ENCODE measurements around the gene RIMS3. TPM values are rescaled to one million over a fixed set of nuclear protein-coding genes. Genes with fewer than 3 reads are reported as not detected.
"Not testable (repeated sequence)": the region's sequence is repeated elsewhere in the genome, so short reads cannot be mapped to it uniquely, and the experiment has no call there.

The RIMS3 gene
- total RNA-seq, 1 donor from 2014 or later, result 0.52 TPM

- no peak overlapping the region for H3K9ac ChIP-seq (ENCODE audit: low read depth in 1 of 3, low read length in 3 of 3)
- H3K9me3 ChIP-seq (ENCODE audit: control insufficient read depth in 3 of 3, low read length in 3 of 3), result no peaks in the 10 kb centered on the region
- H3K4me1 ChIP-seq (ENCODE audit: control insufficient read depth in 3 of 3, insufficient read depth in 3 of 3, low read length in 3 of 3), result peaks cover 0 to 6% (median 4%) of the 10 kb centered on the region in 3 donors
- H3K36me3 ChIP-seq (ENCODE audit: control insufficient read depth in 3 of 3, insufficient read depth in 3 of 3, low read length in 3 of 3), result no peaks in the 10 kb centered on the region
- H3K27ac ChIP-seq (ENCODE audit: low read depth, low read length), result no peak overlapping the region
- peaks cover 0 to 3% (median 0%) of the 10 kb centered on the region in 3 donors for H3K27me3 ChIP-seq (ENCODE audit: control insufficient read depth in 3 of 3, insufficient read depth in 3 of 3, low read length in 3 of 3)
- no peak overlapping the region for H3K4me3 ChIP-seq (ENCODE audit: low read length in 3 of 3)
Observed at GRCh38 chr1:40634901-40635655, 30.4 kb downstream of the RIMS3 start.

GRCh38 chr1:40633931-40634376 lies 31.5 kb downstream of the RIMS3 start:
- Histone ChIP-seq H3K4me3 (ENCODE audit: low read length in 3 of 3) (no peak overlapping the region), H3K27me3 (ENCODE audit: control insufficient read depth in 3 of 3, insufficient read depth in 3 of 3, low read length in 3 of 3) (peaks cover 0 to 3% (median 0%) of the 10 kb centered on the region in 3 donors), H3K36me3 (ENCODE audit: control insufficient read depth in 3 of 3, insufficient read depth in 3 of 3, low read length in 3 of 3) (no peaks in the 10 kb centered on the region), H3K9me3 (ENCODE audit: control insufficient read depth in 3 of 3, low read length in 3 of 3) (no peaks in the 10 kb centered on the region), H3K4me1 (ENCODE audit: control insufficient read depth in 3 of 3, insufficient read depth in 3 of 3, low read length in 3 of 3) (peaks cover 0 to 6% (median 4%) of the 10 kb centered on the region in 3 donors), H3K9ac (ENCODE audit: low read depth in 1 of 3, low read length in 3 of 3) (peak overlapping the region in 1 of 3 donors; percentile 8), H3K27ac (ENCODE audit: low read depth, low read length) (no peak overlapping the region)

- H3K36me3 ChIP-seq (ENCODE audit: control insufficient read depth in 3 of 3, insufficient read depth in 3 of 3, low read length in 3 of 3), result no peaks in the 10 kb centered on the region
- H3K27ac ChIP-seq (ENCODE audit: low read depth, low read length), result no peak overlapping the region
- H3K4me1 ChIP-seq (ENCODE audit: control insufficient read depth in 3 of 3, insufficient read depth in 3 of 3, low read length in 3 of 3), result peaks cover 0 to 6% (median 4%) of the 10 kb centered on the region in 3 donors
- no peak overlapping the region for H3K4me3 ChIP-seq (ENCODE audit: low read length in 3 of 3)
- no peak overlapping the region for H3K9ac ChIP-seq (ENCODE audit: low read depth in 1 of 3, low read length in 3 of 3)
- H3K27me3 ChIP-seq (ENCODE audit: control insufficient read depth in 3 of 3, insufficient read depth in 3 of 3, low read length in 3 of 3), result peaks cover 0 to 3% (median 0%) of the 10 kb centered on the region in 3 donors
- no peaks in the 10 kb centered on the region for H3K9me3 ChIP-seq (ENCODE audit: control insufficient read depth in 3 of 3, low read length in 3 of 3)
Observed at GRCh38 chr1:40633523-40633922, 32.0 kb downstream of the RIMS3 start.

GRCh38 chr1:40630488-40631223 lies 34.8 kb downstream of the RIMS3 start:
- Histone ChIP-seq H3K36me3 (ENCODE audit: control insufficient read depth in 3 of 3, insufficient read depth in 3 of 3, low read length in 3 of 3) (no peaks in the 10 kb centered on the region), H3K9ac (ENCODE audit: low read depth in 1 of 3, low read length in 3 of 3) (no peak overlapping the region), H3K27me3 (ENCODE audit: control insufficient read depth in 3 of 3, insufficient read depth in 3 of 3, low read length in 3 of 3) (peaks cover 0 to 3% (median 3%) of the 10 kb centered on the region in 3 donors), H3K9me3 (ENCODE audit: control insufficient read depth in 3 of 3, low read length in 3 of 3) (no peaks in the 10 kb centered on the region), H3K27ac (ENCODE audit: low read depth, low read length) (no peak overlapping the region), H3K4me1 (ENCODE audit: control insufficient read depth in 3 of 3, insufficient read depth in 3 of 3, low read length in 3 of 3) (peaks cover 0 to 6% (median 4%) of the 10 kb centered on the region in 3 donors), H3K4me3 (ENCODE audit: low read length in 3 of 3) (no peak overlapping the region)

- not testable (repeated sequence) for H3K27ac ChIP-seq (ENCODE audit: low read depth, low read length); H3K9me3 ChIP-seq (ENCODE audit: control insufficient read depth in 3 of 3, low read length in 3 of 3); H3K4me1 ChIP-seq (ENCODE audit: control insufficient read depth in 3 of 3, insufficient read depth in 3 of 3, low read length in 3 of 3); H3K36me3 ChIP-seq (ENCODE audit: control insufficient read depth in 3 of 3, insufficient read depth in 3 of 3, low read length in 3 of 3); H3K9ac ChIP-seq (ENCODE audit: low read depth in 1 of 3, low read length in 3 of 3); H3K27me3 ChIP-seq (ENCODE audit: control insufficient read depth in 3 of 3, insufficient read depth in 3 of 3, low read length in 3 of 3); H3K4me3 ChIP-seq (ENCODE audit: low read length in 3 of 3)
Observed at GRCh38 chr1:40629546-40629945, 35.9 kb downstream of the RIMS3 start.

- Histone ChIP-seq H3K27me3 (ENCODE audit: control insufficient read depth in 3 of 3, insufficient read depth in 3 of 3, low read length in 3 of 3) (peaks cover 3 to 4% (median 3%) of the 10 kb centered on the region in 3 donors), H3K9ac (ENCODE audit: low read depth in 1 of 3, low read length in 3 of 3) (peak overlapping the region in 1 of 3 donors; percentile 33), H3K4me3 (ENCODE audit: low read length in 3 of 3) (no peak overlapping the region), H3K4me1 (ENCODE audit: control insufficient read depth in 3 of 3, insufficient read depth in 3 of 3, low read length in 3 of 3) (peaks cover 0 to 6% (median 4%) of the 10 kb centered on the region in 3 donors), H3K9me3 (ENCODE audit: control insufficient read depth in 3 of 3, low read length in 3 of 3) (no peaks in the 10 kb centered on the region), H3K27ac (ENCODE audit: low read depth, low read length) (no peak overlapping the region), H3K36me3 (ENCODE audit: control insufficient read depth in 3 of 3, insufficient read depth in 3 of 3, low read length in 3 of 3) (no peaks in the 10 kb centered on the region)
Observed at GRCh38 chr1:40628903-40629292, 36.6 kb downstream of the RIMS3 start.

GRCh38 chr1:40627987-40628902 lies 37.2 kb downstream of the RIMS3 start:
- Histone ChIP-seq H3K36me3 (ENCODE audit: control insufficient read depth in 3 of 3, insufficient read depth in 3 of 3, low read length in 3 of 3) (no peaks in the 10 kb centered on the region), H3K27ac (ENCODE audit: low read depth, low read length) (no peak overlapping the region), H3K27me3 (ENCODE audit: control insufficient read depth in 3 of 3, insufficient read depth in 3 of 3, low read length in 3 of 3) (peaks cover 3 to 4% (median 3%) of the 10 kb centered on the region in 3 donors), H3K9me3 (ENCODE audit: control insufficient read depth in 3 of 3, low read length in 3 of 3) (no peaks in the 10 kb centered on the region), H3K9ac (ENCODE audit: low read depth in 1 of 3, low read length in 3 of 3) (peak overlapping the region in 1 of 3 donors; percentile 33), H3K4me3 (ENCODE audit: low read length in 3 of 3) (no peak overlapping the region), H3K4me1 (ENCODE audit: control insufficient read depth in 3 of 3, insufficient read depth in 3 of 3, low read length in 3 of 3) (peaks cover 0 to 3% (median 0%) of the 10 kb centered on the region in 3 donors)

GRCh38 chr1:40626383-40626770 lies 39.1 kb downstream of the RIMS3 start:
- no peaks in the 10 kb centered on the region for H3K9me3 ChIP-seq (ENCODE audit: control insufficient read depth in 3 of 3, low read length in 3 of 3)
- no peak overlapping the region for H3K27ac ChIP-seq (ENCODE audit: low read depth, low read length)
- no peak overlapping the region for H3K4me3 ChIP-seq (ENCODE audit: low read length in 3 of 3)
- no peak overlapping the region for H3K9ac ChIP-seq (ENCODE audit: low read depth in 1 of 3, low read length in 3 of 3)
- no peaks in the 10 kb centered on the region for H3K36me3 ChIP-seq (ENCODE audit: control insufficient read depth in 3 of 3, insufficient read depth in 3 of 3, low read length in 3 of 3)
- peaks cover 3 to 4% (median 3%) of the 10 kb centered on the region in 3 donors for H3K27me3 ChIP-seq (ENCODE audit: control insufficient read depth in 3 of 3, insufficient read depth in 3 of 3, low read length in 3 of 3)
- H3K4me1 ChIP-seq (ENCODE audit: control insufficient read depth in 3 of 3, insufficient read depth in 3 of 3, low read length in 3 of 3), result no peaks in the 10 kb centered on the region

- no peak overlapping the region for H3K4me3 ChIP-seq (ENCODE audit: low read length in 3 of 3)
- H3K27ac ChIP-seq (ENCODE audit: low read depth, low read length), result no peak overlapping the region
- H3K27me3 ChIP-seq (ENCODE audit: control insufficient read depth in 3 of 3, insufficient read depth in 3 of 3, low read length in 3 of 3), result peaks cover 3 to 4% (median 3%) of the 10 kb centered on the region in 3 donors
- no peaks in the 10 kb centered on the region for H3K36me3 ChIP-seq (ENCODE audit: control insufficient read depth in 3 of 3, insufficient read depth in 3 of 3, low read length in 3 of 3)
- no peak overlapping the region for H3K9ac ChIP-seq (ENCODE audit: low read depth in 1 of 3, low read length in 3 of 3)
- no peaks in the 10 kb centered on the region for H3K9me3 ChIP-seq (ENCODE audit: control insufficient read depth in 3 of 3, low read length in 3 of 3)
- no peaks in the 10 kb centered on the region for H3K4me1 ChIP-seq (ENCODE audit: control insufficient read depth in 3 of 3, insufficient read depth in 3 of 3, low read length in 3 of 3)
Observed at GRCh38 chr1:40625476-40626382, 39.8 kb downstream of the RIMS3 start.

Data from skeletal muscle tissue (tissue), 4 donors.